GM12878 (cell line): ENCODE data around the gene SLC35E3. TPM values are rescaled to one million over a fixed set of nuclear protein-coding genes. Genes with fewer than 3 reads are reported as not detected.

Experiments used
- ATAC-seq: fragments of 200-7000 bp; cut with Tn5 transposase; 3 replicates; pipeline ENCODE4 v1.9.1; 2020; ENCODE audit warnings: mild to moderate bottlenecking, moderate library complexity
- BruUV-seq: library from RNA; stranded (reverse); fragments of 400-500 nt; replicated peaks from 2 replicates; lab custom pipeline; 2021; lab: Mats Ljungman, UMichigan
- CTCF ChIA-PET: fragments of 300-600 bp; sonication (Branson Sonifier 250); formaldehyde crosslinking; extraction: SDS; loops from one replicate; lab custom pipeline; 2021; ENCODE audit warnings: inconsistent platforms; lab: Yijun Ruan, JAX
- POLR2A ChIA-PET: fragments of 350-600 bp; formaldehyde crosslinking; extraction: SDS; loops from one replicate; lab custom pipeline; 2021; ENCODE audit warnings: inconsistent platforms; lab: Charles Lee
- RAD21 ChIA-PET: fragments of 300-600 bp; sonication (Branson Sonifier 250); formaldehyde crosslinking; loops from one replicate; lab custom pipeline; 2023; ENCODE audit warnings: antibody characterized with exemption; ENCODE audit not compliant: unreplicated experiment; lab: Charles Lee
- SMC1A ChIA-PET: fragments of 300-600 bp; sonication (Branson Sonifier 250); formaldehyde crosslinking; loops from one replicate; lab custom pipeline; 2023; ENCODE audit not compliant: unreplicated experiment, uncharacterized antibody; lab: Charles Lee
- DNase-seq: peaks from one replicate; pipeline ENCODE4 v3.0.0-alpha.2; 2011; ENCODE audit warnings: low read depth, low spot score
- FAIRE-seq: peaks from 3 replicates; lab custom pipeline; 2011; peaks lifted over from hg19 to GRCh38; lab: Jason Lieb, UNC
- H2AFZ ChIP-seq: 2 replicates; pipeline ENCODE4 v1.6.0; 2011; ENCODE audit warnings: low read depth, low read length, control low read depth; ENCODE audit not compliant: control insufficient read depth
- H3K27ac ChIP-seq: 2 replicates; pipeline ENCODE4 v1.5.1; 2011; ENCODE audit warnings: control low read depth; ENCODE audit not compliant: control insufficient read depth, insufficient read depth
- H3K27me3 ChIP-seq, 2 experiments: replicated peaks in 1 of 2; 2 replicates each; pipeline versions ENCODE4 v1.6.0 to v1.6.1; 2011; ENCODE audit warnings: low read length in 1 of 2; ENCODE audit not compliant: control insufficient read depth in 2 of 2, insufficient read depth in 2 of 2
- H3K36me3 ChIP-seq, 2 experiments: 2 replicates each; pipeline ENCODE4 v1.5.1; 2011; ENCODE audit warnings: low read length in 1 of 2; ENCODE audit not compliant: control insufficient read depth in 2 of 2, insufficient read depth in 2 of 2
- H3K4me1 ChIP-seq: 2 replicates; pipeline ENCODE4 v1.6.1; 2011; ENCODE audit warnings: mild to moderate bottlenecking, low read length, moderate library complexity, mixed read lengths; ENCODE audit not compliant: control insufficient read depth, insufficient read depth
- H3K4me2 ChIP-seq: 2 replicates; pipeline ENCODE4 v1.6.0; 2011; ENCODE audit warnings: control low read depth; ENCODE audit not compliant: control insufficient read depth, insufficient read depth
- H3K4me3 ChIP-seq: fragments of 200-600 bp; sonication (generic); 2 replicates; pipeline ENCODE4 v1.5.1; 2016
- H3K79me2 ChIP-seq: 2 replicates; pipeline ENCODE4 v1.6.0; 2011; ENCODE audit warnings: low read length; ENCODE audit not compliant: control insufficient read depth, insufficient read depth
- H3K9ac ChIP-seq: 2 replicates; pipeline ENCODE4 v1.8.0; 2011; ENCODE audit warnings: low read length, control low read depth, mixed read lengths; ENCODE audit not compliant: control insufficient read depth, insufficient read depth
- H3K9me3 ChIP-seq: replicated peaks from 3 replicates; pipeline ENCODE4 v1.5.1; 2011; ENCODE audit warnings: mild to moderate bottlenecking, low read length; ENCODE audit not compliant: control insufficient read depth, insufficient read depth
- H4K20me1 ChIP-seq: 2 replicates; pipeline ENCODE4 v1.6.0; 2011; ENCODE audit not compliant: control insufficient read depth, insufficient read depth
- ASH2L ChIP-seq: fragments of 300-600, 200-600 bp; sonication (generic); IDR thresholded peaks from 2 replicates; pipeline ENCODE4 v1.6.1; 2017; ENCODE audit warnings: low read depth, mild to moderate bottlenecking, borderline replicate concordance
- ATF7 ChIP-seq: fragments of 450-650 bp; IDR thresholded peaks from 2 replicates; pipeline ENCODE4 v1.6.1; 2016; ENCODE audit warnings: low read depth, mild to moderate bottlenecking
- HDAC2 ChIP-seq: fragments of 200-600 bp; sonication (generic); IDR thresholded peaks from 2 replicates; pipeline ENCODE4 v1.6.1; 2017
- HDAC6 ChIP-seq: fragments of 200-600 bp; sonication (generic); IDR thresholded peaks from one replicate; pipeline ENCODE4 v1.8.0; 2017; ENCODE audit warnings: antibody characterized with exemption; ENCODE audit not compliant: unreplicated experiment
- IKZF1 ChIP-seq: fragments of 450-650 bp; conservative IDR thresholded peaks from 2 replicates; pipeline ENCODE4 v1.6.1; 2017; ENCODE audit warnings: antibody characterized with exemption, mild to moderate bottlenecking
- MYB ChIP-seq: fragments of 150-350 bp; IDR thresholded peaks from 2 replicates; pipeline ENCODE4 v1.6.1; 2014; ENCODE audit warnings: mild to moderate bottlenecking, low read depth, low read length, borderline replicate concordance
- NRF1 ChIP-seq: conservative IDR thresholded peaks from 2 replicates; pipeline ENCODE4 v1.6.1; 2011; ENCODE audit warnings: mild to moderate bottlenecking, low read depth, low read length, improper control_type of control experiment
- PAX5 ChIP-seq: IDR thresholded peaks from 2 replicates; pipeline ENCODE4 v1.6.1; 2011; ENCODE audit warnings: low read depth, low read length, borderline replicate concordance
- POLR2A ChIP-seq: IDR thresholded peaks from 2 replicates; pipeline ENCODE4 v1.6.1; 2011; ENCODE audit warnings: low read depth, mild to moderate bottlenecking, low read length
- RFX5 ChIP-seq: IDR thresholded peaks from 2 replicates; pipeline ENCODE4 v1.6.1; 2011; ENCODE audit warnings: low read depth, low read length, improper control_type of control experiment
- SUZ12 ChIP-seq: fragments of 200-600 bp; sonication (generic); IDR thresholded peaks from one replicate; pipeline ENCODE4 v1.6.1; 2018; ENCODE audit warnings: antibody characterized with exemption, mild to moderate bottlenecking; ENCODE audit not compliant: unreplicated experiment
- WRNIP1 ChIP-seq: IDR thresholded peaks from 2 replicates; pipeline ENCODE4 v1.6.1; 2011; ENCODE audit warnings: low read depth, low read length, improper control_type of control experiment, borderline replicate concordance
- YY1 ChIP-seq: IDR thresholded peaks from 2 replicates; pipeline ENCODE4 v1.6.1; 2011; ENCODE audit warnings: low read depth, mild to moderate bottlenecking, low read length
- ZNF622 ChIP-seq: fragments of 450-650 bp; IDR thresholded peaks from 2 replicates; pipeline ENCODE4 v1.6.1; 2017; ENCODE audit warnings: mild to moderate bottlenecking, inconsistent platforms
- WGBS: methylation state at CpG from one replicate; pipeline ENCODE4 v1.1.6; 2016; ENCODE audit warnings: low lambda C conversion rate; ENCODE audit not compliant: insufficient replicate concordance, insufficient coverage; ENCODE audit errors: missing lambda C conversion rate; 5-methylcytosine and 5-hydroxymethylcytosine counted together
- in situ Hi-C: fragments of 300-500 bp; cut with MboI; formaldehyde crosslinking; loops from 9 replicates; pipeline ENCODE4 v1.14.3; 2018; ENCODE audit warnings: mixed read lengths
- intact Hi-C: fragments of 100-400 bp; cut with micrococcal nuclease; formaldehyde crosslinking; loops from one replicate; pipeline ENCODE4 v1.14.2; 2022; ENCODE audit not compliant: unreplicated experiment
- polyA plus RNA-seq, 11 experiments: library from polyadenylated mRNA; depleted of rRNA in 4 of 11; unstranded in 6 of 11; stranded (reverse) in 5 of 11; fragments of >200 nt; fragmentation: Nextera tagmentation in 4 of 11; fragmentation: Illumina TruSeq in 1 of 11; extraction: Ambion mirVana in 4 of 11; extraction: Trizol in 1 of 11; gene quantifications; 1 replicate in 1 of 11; 2 replicates in 10 of 11; pipeline versions ENCODE4 v1.2.1 to v1.2.3, GENCODE V29; 2011 to 2016; ENCODE audit warnings: inconsistent platforms in 2 of 11, missing spikeins in 2 of 11, low read depth in 1 of 11
- total RNA-seq, 4 experiments: library from RNA; depleted of rRNA in 3 of 4; stranded (reverse); fragments of >200 nt in 3 of 4; fragmentation: Illumina TruSeq in 1 of 4; extraction: Trizol in 1 of 4; gene quantifications; 2 replicates each; pipeline versions ENCODE4 v1.2.1 to v1.2.3, GENCODE V29; 2013 to 2021
- TF ChIP-seq, protein P1 (sequence below): fragments of 450-650 bp; IDR thresholded peaks from 2 replicates; pipeline ENCODE4 v1.6.1; 2017; ENCODE audit warnings: mild to moderate bottlenecking, moderate library complexity
- TF ChIP-seq, protein P2 (sequence below): fragments of 450-650 bp; IDR thresholded peaks from 2 replicates; pipeline ENCODE4 v1.6.1; 2018; ENCODE audit warnings: mild to moderate bottlenecking, low read depth, moderate library complexity; ENCODE audit not compliant: partially characterized antibody

The SLC35E3 gene
- total and polyA plus RNA-seq, 10 of the 15 experiments (the other 5 are each of a cell fraction or from before 2014, with no cell fraction given): 3.6 to 19.8 (median 6.1) TPM

DNA sequence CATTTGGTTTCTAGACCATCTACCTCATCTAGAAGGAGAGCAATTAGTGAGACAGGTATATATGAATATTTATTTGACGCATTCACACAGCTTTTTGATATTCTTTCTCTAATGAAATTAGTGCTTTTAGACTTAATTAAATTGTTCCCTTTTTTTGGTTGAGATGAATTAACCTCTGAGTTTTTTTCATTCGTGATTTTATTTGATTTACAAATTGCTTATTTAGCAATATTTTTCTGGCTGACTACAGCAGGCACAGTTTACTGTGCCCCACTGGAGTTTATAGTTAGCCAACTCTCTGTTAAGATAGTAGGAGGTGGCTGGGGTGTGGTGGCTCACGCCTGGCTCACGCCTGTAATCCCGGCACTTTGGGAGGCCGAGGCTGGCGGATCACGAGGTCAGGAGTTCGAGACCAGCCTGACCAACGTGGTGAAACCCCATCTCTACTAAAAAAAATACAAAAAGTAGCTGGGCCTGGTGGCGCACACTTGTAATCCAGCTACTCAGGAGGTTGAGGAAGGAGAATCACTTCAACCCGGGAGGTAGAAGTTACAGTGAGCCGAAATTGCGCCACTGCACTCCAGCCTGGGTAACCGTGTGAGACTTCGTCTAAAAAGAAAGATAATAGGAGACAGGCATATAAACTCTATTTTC is 78.7 kb downstream of the SLC35E3 start:
- BruUV-seq: no TSS peak
- Histone ChIP-seq H3K9me3 (no peaks in the 10 kb centered on the region), H3K79me2 (peaks cover 12% of the 10 kb centered on the region), H4K20me1 (no peaks in the 10 kb centered on the region), H3K27me3 (no peaks in the 10 kb centered on the region), H3K36me3 (peaks cover 11 to 55% of the 10 kb centered on the region in 2 experiments), H3K9ac (no peak overlapping the region), H3K4me3 (no peak overlapping the region), H2AFZ (no peak overlapping the region), H3K4me1 (no peaks in the 10 kb centered on the region), H3K27ac (no peak overlapping the region), H3K4me2 (no peak overlapping the region)
- DNase-seq (no peak), ATAC-seq (no peak), FAIRE-seq (no peak)
- WGBS: 99% methylated on average over 16 of the region's 16 CpGs
- no peak for TF ChIP-seq HDAC6
- no peak for TF ChIP-seq ASH2L
- TF ChIP-seq, protein P1, sequence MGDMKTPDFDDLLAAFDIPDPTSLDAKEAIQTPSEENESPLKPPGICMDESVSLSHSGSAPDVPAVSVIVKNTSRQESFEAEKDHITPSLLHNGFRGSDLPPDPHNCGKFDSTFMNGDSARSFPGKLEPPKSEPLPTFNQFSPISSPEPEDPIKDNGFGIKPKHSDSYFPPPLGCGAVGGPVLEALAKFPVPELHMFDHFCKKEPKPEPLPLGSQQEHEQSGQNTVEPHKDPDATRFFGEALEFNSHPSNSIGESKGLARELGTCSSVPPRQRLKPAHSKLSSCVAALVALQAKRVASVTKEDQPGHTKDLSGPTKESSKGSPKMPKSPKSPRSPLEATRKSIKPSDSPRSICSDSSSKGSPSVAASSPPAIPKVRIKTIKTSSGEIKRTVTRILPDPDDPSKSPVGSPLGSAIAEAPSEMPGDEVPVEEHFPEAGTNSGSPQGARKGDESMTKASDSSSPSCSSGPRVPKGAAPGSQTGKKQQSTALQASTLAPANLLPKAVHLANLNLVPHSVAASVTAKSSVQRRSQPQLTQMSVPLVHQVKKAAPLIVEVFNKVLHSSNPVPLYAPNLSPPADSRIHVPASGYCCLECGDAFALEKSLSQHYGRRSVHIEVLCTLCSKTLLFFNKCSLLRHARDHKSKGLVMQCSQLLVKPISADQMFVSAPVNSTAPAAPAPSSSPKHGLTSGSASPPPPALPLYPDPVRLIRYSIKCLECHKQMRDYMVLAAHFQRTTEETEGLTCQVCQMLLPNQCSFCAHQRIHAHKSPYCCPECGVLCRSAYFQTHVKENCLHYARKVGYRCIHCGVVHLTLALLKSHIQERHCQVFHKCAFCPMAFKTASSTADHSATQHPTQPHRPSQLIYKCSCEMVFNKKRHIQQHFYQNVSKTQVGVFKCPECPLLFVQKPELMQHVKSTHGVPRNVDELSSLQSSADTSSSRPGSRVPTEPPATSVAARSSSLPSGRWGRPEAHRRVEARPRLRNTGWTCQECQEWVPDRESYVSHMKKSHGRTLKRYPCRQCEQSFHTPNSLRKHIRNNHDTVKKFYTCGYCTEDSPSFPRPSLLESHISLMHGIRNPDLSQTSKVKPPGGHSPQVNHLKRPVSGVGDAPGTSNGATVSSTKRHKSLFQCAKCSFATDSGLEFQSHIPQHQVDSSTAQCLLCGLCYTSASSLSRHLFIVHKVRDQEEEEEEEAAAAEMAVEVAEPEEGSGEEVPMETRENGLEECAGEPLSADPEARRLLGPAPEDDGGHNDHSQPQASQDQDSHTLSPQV: no peak
- TF ChIP-seq, protein P2, sequence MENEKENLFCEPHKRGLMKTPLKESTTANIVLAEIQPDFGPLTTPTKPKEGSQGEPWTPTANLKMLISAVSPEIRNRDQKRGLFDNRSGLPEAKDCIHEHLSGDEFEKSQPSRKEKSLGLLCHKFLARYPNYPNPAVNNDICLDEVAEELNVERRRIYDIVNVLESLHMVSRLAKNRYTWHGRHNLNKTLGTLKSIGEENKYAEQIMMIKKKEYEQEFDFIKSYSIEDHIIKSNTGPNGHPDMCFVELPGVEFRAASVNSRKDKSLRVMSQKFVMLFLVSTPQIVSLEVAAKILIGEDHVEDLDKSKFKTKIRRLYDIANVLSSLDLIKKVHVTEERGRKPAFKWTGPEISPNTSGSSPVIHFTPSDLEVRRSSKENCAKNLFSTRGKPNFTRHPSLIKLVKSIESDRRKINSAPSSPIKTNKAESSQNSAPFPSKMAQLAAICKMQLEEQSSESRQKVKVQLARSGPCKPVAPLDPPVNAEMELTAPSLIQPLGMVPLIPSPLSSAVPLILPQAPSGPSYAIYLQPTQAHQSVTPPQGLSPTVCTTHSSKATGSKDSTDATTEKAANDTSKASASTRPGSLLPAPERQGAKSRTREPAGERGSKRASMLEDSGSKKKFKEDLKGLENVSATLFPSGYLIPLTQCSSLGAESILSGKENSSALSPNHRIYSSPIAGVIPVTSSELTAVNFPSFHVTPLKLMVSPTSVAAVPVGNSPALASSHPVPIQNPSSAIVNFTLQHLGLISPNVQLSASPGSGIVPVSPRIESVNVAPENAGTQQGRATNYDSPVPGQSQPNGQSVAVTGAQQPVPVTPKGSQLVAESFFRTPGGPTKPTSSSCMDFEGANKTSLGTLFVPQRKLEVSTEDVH: no peak
- no peak for TF ChIP-seq PAX5
- no peak for TF ChIP-seq MYB
- no peak for TF ChIP-seq ATF7
- no peak for TF ChIP-seq IKZF1
- TF ChIP-seq WRNIP1: no peak
- TF ChIP-seq NRF1: no peak
- TF ChIP-seq HDAC2: no peak
- no peak for TF ChIP-seq ZNF622
- no peak for TF ChIP-seq SUZ12
- no peak for TF ChIP-seq YY1
- no peak for TF ChIP-seq POLR2A
- no peak for TF ChIP-seq RFX5
- intact Hi-C loops: no loop called here
- POLR2A ChIA-PET: interaction anchor here (1.2 kb wide), 1 partner anchor 10 kb away, joined by 3 read pairs; no protein-coding TSS in a partner anchor
- RAD21 ChIA-PET: no interaction called here
- CTCF ChIA-PET: interaction anchor here (0.8 to 1.3 kb wide), 3 partner anchors 9 to 12 kb away, joined by 3 to 4 read pairs (median 4); no protein-coding TSS in a partner anchor
- SMC1A ChIA-PET: no interaction called here
- in situ Hi-C loops: no loop called here
